Suppressor macrophage (primary cell): ENCODE results near the gene FAM72B.
"Not testable (repeated sequence)": the region's sequence is repeated elsewhere in the genome, so short reads cannot be mapped to it uniquely, and the experiment has no call there.

ENCODE experiments used
- DNase-seq, 4 experiments: peaks; one replicate each; pipeline ENCODE4 v3.0.0-alpha.2; 2020 to 2022

The FAM72B gene

DNA sequence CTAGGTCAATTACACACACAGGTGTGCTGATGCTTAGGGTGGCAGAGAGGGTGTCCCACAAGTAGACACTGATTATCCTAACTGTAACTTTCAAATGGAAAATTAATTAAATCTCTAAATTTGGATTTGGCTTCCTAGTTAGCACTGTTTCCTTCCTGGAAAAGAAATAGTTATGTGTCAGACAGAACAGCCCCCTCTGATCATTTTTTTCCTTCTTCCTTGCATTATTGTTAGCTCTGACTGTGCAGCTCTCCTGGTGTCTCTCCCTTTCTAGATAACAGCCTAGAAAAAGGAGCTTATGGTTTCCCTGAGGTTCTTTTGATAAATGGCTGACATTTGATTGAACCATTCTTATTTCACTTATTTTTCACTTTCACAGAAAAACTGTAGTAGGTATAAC lies 31.4 kb downstream of the FAM72B start:
- not testable (repeated sequence) for DNase-seq

DNA sequence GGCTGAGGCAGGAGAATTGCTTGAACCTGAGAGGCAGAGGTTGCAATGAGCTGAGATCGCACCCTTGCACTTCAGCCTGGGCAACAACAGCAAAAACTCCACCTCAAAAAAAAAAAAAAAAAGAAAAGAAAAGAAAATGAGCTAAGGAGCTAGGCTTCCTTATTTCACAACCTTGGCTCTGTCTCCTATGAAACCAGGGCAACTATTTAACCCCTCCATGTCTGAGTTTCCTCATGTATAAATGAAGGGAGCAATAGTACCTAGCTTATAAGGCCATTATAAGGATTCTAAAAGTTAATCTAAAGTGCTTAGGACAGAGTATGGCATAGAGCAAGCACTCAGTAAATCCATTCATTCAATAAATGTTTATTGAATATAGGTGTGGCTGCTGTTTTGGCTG lies 32.8 kb downstream of the FAM72B start:
- not testable (repeated sequence) for DNase-seq

DNA sequence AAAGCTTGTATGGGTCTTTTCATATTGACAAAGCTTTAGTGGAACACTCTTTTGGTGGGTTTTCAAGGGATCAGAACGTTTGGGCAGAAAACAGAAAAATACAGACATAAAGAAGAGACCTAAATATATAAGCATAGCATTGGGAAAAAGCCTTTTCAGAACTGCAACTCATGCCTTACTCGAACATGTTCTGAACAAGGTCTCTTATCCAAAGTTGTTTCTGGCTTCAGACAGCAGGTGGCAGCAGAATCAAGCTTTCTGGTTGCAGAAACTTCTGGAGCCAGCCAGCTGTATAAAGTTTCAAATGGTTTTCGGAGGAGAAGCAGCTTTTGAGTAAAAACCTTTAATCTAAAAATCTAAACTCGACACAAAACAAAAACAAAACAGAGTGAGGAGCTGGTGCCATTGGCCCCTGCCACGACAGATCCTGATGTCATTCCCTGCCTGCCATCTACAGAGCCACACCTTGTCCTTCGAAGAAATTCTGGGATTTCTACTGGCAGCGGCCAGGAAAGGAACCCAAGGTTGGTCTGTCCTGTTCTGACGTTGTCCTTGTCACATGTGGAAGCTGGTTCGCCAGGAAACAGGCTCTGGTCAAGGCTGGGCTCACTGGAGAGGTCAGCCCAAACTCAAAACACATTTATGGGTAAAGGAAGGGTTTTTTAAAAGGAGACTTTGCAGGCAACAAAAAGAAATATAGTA lies 35.5 kb downstream of the FAM72B start:
- not testable (repeated sequence) for DNase-seq

GRCh38 chr1:121140393-121140792 lies 43.7 kb downstream of the FAM72B start:
- DNase-seq = not testable (repeated sequence)

GRCh38 chr1:121131494-121131893 lies 52.6 kb downstream of the FAM72B start:
- DNase-seq = not testable (repeated sequence)

DNA sequence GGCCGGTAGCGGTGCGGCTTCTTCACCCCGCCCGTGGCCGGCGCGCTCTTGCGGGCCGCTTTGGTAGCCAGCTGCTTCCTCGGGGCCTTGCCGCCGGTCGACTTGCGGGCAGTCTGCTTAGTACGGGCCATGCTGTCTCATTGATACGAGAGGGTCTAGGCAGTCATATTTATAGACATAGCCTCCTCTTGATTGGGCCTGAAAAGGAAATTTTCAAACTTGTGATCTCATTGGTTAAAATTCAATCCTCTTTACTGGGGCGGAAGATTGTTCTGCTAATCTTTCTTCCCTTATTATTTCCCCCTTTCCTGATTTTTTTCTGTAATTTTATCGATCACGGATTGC lies 65.7 kb downstream of the FAM72B start:
- peak in 1 of 4 experiments; percentile 1 for DNase-seq
